Measurements from ENCODE around the gene SETBP1. TPM values are rescaled to one million over a fixed set of nuclear protein-coding genes. Genes with fewer than 3 reads are reported as not detected.

Gene SETBP1
- total RNA-seq, 1 experiment from 2014 or later = 9.6 TPM

GRCh38 chr18:45009756-45010155 is 329.1 kb downstream of the SETBP1 start:
- Mint-ChIP-seq H3K4me1 (peaks cover 20% of the 10 kb centered on the region), H3K36me3 (no peaks in the 10 kb centered on the region), H3K27me3 (ENCODE audit: low read depth) (no peaks in the 10 kb centered on the region), H3K27ac (no peak overlapping the region), H3K4me3 (no peak overlapping the region), H3K9me3 (peaks cover 10% of the 10 kb centered on the region)
- CTCF ChIA-PET = no interaction called here
- no peak for ATAC-seq
- POLR2A ChIA-PET = no interaction called here
- no peak for DNase-seq (ENCODE audit: low spot score)
- TF ChIP-seq MXD4 (CRISPR knock-in tag; IDR thresholded peaks at IDR 0.05; ENCODE audit: borderline replicate concordance) (no peak), GTF2I (CRISPR knock-in tag; conservative IDR thresholded peaks at IDR 0.05) (no peak), NFE2L1 (CRISPR knock-in tag; IDR thresholded peaks at IDR 0.05) (no peak)

- ChIA-PET CTCF (interaction anchor here (0.5 to 1.3 kb wide), 2 partner anchors 267 to 333 kb away, joined by 3 read pairs; no protein-coding TSS in a partner anchor), POLR2A (no interaction called here)
- Mint-ChIP-seq H3K27me3 (ENCODE audit: low read depth) (no peaks in the 10 kb centered on the region), H3K9me3 (peaks cover 10% of the 10 kb centered on the region), H3K36me3 (no peaks in the 10 kb centered on the region), H3K4me1 (peaks cover 40% of the 10 kb centered on the region), H3K27ac (no peak overlapping the region), H3K4me3 (no peak overlapping the region)
- TF ChIP-seq FOXP1 (CRISPR knock-in tag; IDR thresholded peaks at IDR 0.05; ENCODE audit: borderline replicate concordance) = no peak
- TF ChIP-seq CTCF (IDR thresholded peaks at IDR 0.05) = no peak
- TF ChIP-seq MAX (CRISPR knock-in tag; IDR thresholded peaks at IDR 0.05) = no peak
- no peak for TF ChIP-seq HMGA2 (CRISPR knock-in tag; IDR thresholded peaks at IDR 0.05)
- TF ChIP-seq ATF2 (CRISPR knock-in tag; IDR thresholded peaks at IDR 0.05; ENCODE audit: borderline replicate concordance, low read depth) = no peak
- TF ChIP-seq ZBTB43 (CRISPR knock-in tag; IDR thresholded peaks at IDR 0.05) = no peak
- TF ChIP-seq TEAD4 (CRISPR knock-in tag; IDR thresholded peaks at IDR 0.05) = no peak
- no peak for TF ChIP-seq ZNF232 (CRISPR knock-in tag; IDR thresholded peaks at IDR 0.05)
- TF ChIP-seq ZBTB21 (CRISPR knock-in tag; IDR thresholded peaks at IDR 0.05; ENCODE audit: borderline replicate concordance) = no peak
- TF ChIP-seq SOX15 (CRISPR knock-in tag; IDR thresholded peaks at IDR 0.05) = no peak
- DNase-seq (ENCODE audit: low spot score) = no peak
- ATAC-seq = peak; percentile 64
Measured at GRCh38 chr18:45012286-45012685, 331.6 kb downstream of the SETBP1 start.

- ChIA-PET CTCF (interaction anchor here (0.5 to 1.1 kb wide), 7 partner anchors 12 to 652 kb away, joined by 3 to 6 read pairs (median 3); no protein-coding TSS in a partner anchor), POLR2A (no interaction called here)
- peaks cover 10% of the 10 kb centered on the region for H3K9me3 Mint-ChIP-seq
- no peak overlapping the region for H3K4me3 Mint-ChIP-seq
- H3K27ac Mint-ChIP-seq = peak overlapping the region; percentile 71
- peaks cover 44% of the 10 kb centered on the region for H3K4me1 Mint-ChIP-seq
- peak; percentile 89 for ATAC-seq
- peaks cover 8% of the 10 kb centered on the region for H3K27me3 Mint-ChIP-seq (ENCODE audit: low read depth)
- peak; percentile 57 for DNase-seq (ENCODE audit: low spot score)
- TF ChIP-seq MAX (CRISPR knock-in tag; IDR thresholded peaks at IDR 0.05) (0 out of 2 replicates have a peak, but pooled peaks have one; percentile 18), ZNF532 (CRISPR knock-in tag; IDR thresholded peaks at IDR 0.05; ENCODE audit: borderline replicate concordance) (no peak), FOXJ3 (CRISPR knock-in tag; IDR thresholded peaks at IDR 0.05; ENCODE audit: borderline replicate concordance) (no peak), ATF6 (CRISPR knock-in tag; IDR thresholded peaks at IDR 0.05) (no peak), USF1 (CRISPR knock-in tag; IDR thresholded peaks at IDR 0.05) (no peak)
- H3K36me3 Mint-ChIP-seq = no peaks in the 10 kb centered on the region
Measured at GRCh38 chr18:45014047-45014501, 333.4 kb downstream of the SETBP1 start.
